ENCODE results near the gene SMIM41.

Gene SMIM41

GRCh38 chr12:52122540-52122871 lies 43.0 kb downstream of the SMIM41 start:
- no peak for DNase-seq (ENCODE audit: low read depth)

- DNase-seq (ENCODE audit: low read depth): no peak
These were observed 43.4 kb downstream of the SMIM41 start for GRCh38 chr12:52122904-52123303.

- no peak for DNase-seq (ENCODE audit: low read depth)
These were observed 44.1 kb downstream of the SMIM41 start for GRCh38 chr12:52123487-52124186.

- DNase-seq (ENCODE audit: low read depth): no peak
These were observed 46.0 kb downstream of the SMIM41 start for GRCh38 chr12:52125476-52125900.

GRCh38 chr12:52126050-52126604 lies 46.6 kb downstream of the SMIM41 start:
- no peak for DNase-seq (ENCODE audit: low read depth)

- no peak for DNase-seq (ENCODE audit: low read depth)
These were observed 47.4 kb downstream of the SMIM41 start for GRCh38 chr12:52126605-52127578.

GRCh38 chr12:52127683-52128450 lies 48.4 kb downstream of the SMIM41 start:
- DNase-seq (ENCODE audit: low read depth): no peak

- DNase-seq (ENCODE audit: low read depth): no peak
These were observed 51.2 kb downstream of the SMIM41 start for GRCh38 chr12:52130711-52131110.

GRCh38 chr12:52132754-52133161 lies 53.3 kb downstream of the SMIM41 start:
- no peak for DNase-seq (ENCODE audit: low read depth)

- DNase-seq (ENCODE audit: low read depth): no peak
These were observed 58.2 kb downstream of the SMIM41 start for GRCh38 chr12:52137746-52138145.

- DNase-seq (ENCODE audit: low read depth): no peak
These were observed 59.6 kb downstream of the SMIM41 start for GRCh38 chr12:52139147-52139546.

- DNase-seq (ENCODE audit: low read depth): no peak
These were observed 60.1 kb downstream of the SMIM41 start for GRCh38 chr12:52139579-52140062.

GRCh38 chr12:52141306-52141705 lies 61.8 kb downstream of the SMIM41 start:
- DNase-seq (ENCODE audit: low read depth): no peak

- DNase-seq (ENCODE audit: low read depth): no peak
These were observed 62.4 kb downstream of the SMIM41 start for GRCh38 chr12:52141875-52142274.

- DNase-seq (ENCODE audit: low read depth): no peak
These were observed 62.9 kb downstream of the SMIM41 start for GRCh38 chr12:52142431-52142830.

GRCh38 chr12:52144512-52145227 lies 65.2 kb downstream of the SMIM41 start:
- no peak for DNase-seq (ENCODE audit: low read depth)

GRCh38 chr12:52145228-52146088 lies 66.0 kb downstream of the SMIM41 start:
- no peak for DNase-seq (ENCODE audit: low read depth)

GRCh38 chr12:52146089-52146821 lies 66.8 kb downstream of the SMIM41 start:
- no peak for DNase-seq (ENCODE audit: low read depth)

GRCh38 chr12:52146822-52147366 lies 67.4 kb downstream of the SMIM41 start:
- no peak for DNase-seq (ENCODE audit: low read depth)
